NCI-H526 (cell line): ENCODE data around the gene RTP4.
A peak's percentile ranks its signal among the peaks of the same experiment; 100 is the strongest.

Experiments used
- DNase-seq, 2 experiments: peaks; one replicate each; lab custom pipeline; 2025; lab: John Stamatoyannopoulos, UW

The RTP4 gene, protein sequence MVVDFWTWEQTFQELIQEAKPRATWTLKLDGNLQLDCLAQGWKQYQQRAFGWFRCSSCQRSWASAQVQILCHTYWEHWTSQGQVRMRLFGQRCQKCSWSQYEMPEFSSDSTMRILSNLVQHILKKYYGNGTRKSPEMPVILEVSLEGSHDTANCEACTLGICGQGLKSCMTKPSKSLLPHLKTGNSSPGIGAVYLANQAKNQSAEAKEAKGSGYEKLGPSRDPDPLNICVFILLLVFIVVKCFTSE

DNA sequence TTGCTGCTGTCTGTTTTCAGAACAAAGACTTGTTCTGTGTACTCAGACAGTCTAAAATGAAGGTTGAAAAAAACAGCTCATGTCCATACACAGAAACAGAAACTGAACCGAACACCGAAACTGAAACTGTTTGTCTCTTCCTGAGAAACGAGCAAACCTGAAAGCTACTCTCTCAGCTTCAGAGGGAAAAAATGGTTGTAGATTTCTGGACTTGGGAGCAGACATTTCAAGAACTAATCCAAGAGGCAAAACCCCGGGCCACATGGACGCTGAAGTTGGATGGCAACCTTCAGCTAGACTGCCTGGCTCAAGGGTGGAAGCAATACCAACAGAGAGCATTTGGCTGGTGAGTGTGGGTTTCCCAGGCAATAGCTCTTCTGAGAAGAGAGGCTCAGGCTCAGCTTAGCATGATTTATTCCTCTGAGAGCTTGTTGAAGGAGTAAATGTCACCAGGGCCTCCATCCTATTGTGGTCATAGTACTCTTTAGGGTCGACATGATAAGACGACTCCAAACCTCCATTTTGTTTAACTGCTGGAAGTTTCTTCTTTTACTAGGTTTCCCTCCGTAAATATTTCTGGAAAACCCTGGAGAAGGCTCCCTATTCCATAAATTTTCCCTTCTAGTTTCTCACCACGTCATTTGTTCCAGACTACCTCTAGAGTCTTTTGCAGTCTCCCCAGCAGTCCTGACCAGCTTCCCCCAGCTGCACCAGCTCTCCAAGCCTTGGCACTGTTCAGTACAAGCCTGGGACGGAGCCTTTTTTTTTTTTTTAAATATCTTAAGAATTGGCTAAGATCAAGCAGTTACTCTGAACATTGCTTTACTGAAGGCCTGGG, at the start of gene RTP4:
RTP4 (plus strand) TSS at position 135 of the 838 bp plus-strand sequence; CDS start at position 192, 57 bp downstream.
- no peak for DNase-seq

DNA sequence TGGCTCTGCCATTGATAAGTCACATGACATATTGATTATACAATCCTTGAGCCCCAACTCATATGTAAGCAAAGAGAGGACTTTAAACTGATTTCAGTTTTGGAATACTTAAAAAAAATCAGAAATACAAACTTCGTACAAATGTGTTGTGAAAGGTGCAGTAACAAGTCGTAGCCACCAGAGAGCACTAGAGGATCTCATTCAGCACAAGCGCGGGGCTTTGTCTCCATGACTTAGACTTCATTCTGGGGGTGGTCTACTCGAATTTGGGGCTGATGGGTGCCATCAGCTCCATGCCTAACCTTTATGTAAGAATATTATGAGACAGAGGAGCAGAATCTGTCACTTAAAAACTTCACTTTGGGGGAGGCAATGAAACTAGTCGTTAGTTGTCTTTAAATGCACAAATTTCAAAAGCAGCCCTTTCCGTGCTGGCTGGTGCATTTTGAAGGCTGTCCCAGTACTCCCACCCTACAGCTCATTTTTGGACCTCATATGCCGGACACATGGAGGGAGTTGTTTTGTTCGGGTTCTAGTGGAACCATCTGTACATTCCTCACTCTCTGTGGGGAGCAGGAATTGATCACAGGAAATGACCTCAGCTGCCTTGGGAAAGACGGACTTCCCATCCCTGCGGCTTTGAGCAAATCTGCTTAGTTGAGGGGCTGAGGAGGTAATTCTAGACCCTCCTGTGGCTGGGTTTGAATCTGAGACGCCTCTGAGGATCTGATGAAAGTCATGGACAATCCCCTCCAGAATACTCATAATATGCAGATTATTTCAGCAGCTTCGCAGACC, 49.2 kb upstream of the RTP4 start:
- peak; percentile 46 to 79 for DNase-seq

- DNase-seq: peak; percentile 59 to 89
These were observed 48.4 kb upstream of the RTP4 start for GRCh38 chr3:187319699-187320302.

GRCh38 chr3:187321766-187322165, 46.4 kb upstream of the RTP4 start:
- no peak for DNase-seq

DNA sequence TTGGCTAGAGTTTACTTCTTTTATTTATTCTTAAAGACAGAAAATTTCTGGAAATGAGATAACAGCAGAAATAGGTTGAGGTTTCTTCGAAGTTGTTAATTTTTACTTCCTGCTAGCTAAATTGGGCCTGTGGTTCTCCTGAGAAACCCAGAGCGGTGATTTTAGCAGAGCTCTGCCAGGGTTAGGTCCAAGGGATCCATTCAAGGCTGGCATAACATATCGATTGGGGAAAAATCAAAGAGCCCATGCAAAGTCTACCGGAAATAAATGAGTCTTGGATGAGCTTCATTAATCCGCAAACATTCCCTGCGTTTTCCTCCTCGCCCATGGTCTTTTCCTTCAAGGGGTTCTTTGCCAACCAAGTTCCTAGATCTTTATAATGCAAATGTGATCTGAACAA, 45.9 kb upstream of the RTP4 start:
- DNase-seq: no peak

GRCh38 chr3:187323091-187323490, 45.1 kb upstream of the RTP4 start:
- no peak for DNase-seq

- DNase-seq: no peak
These were observed 42.6 kb upstream of the RTP4 start for GRCh38 chr3:187325632-187326031.

DNA sequence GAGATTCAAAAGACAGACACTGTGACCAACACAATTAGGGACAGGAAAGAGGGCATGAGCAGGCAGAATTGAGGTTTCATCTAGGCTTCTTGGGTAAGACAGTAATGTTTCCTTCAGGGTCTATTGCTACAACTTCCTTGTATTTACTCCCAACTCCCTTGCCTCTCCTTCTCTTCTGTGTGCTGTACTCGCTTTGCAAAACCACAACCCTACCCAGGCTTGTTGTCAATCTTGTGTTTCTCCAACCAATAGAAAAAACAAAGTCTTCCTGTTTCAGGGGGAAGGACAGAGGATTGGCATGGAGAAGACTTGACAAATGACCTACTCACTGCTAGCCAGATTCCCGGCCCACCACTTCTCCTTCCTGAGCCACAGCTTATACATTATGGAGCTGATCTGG, 40.3 kb upstream of the RTP4 start:
- DNase-seq: no peak

GRCh38 chr3:187328691-187329090, 39.5 kb upstream of the RTP4 start:
- no peak for DNase-seq

DNA sequence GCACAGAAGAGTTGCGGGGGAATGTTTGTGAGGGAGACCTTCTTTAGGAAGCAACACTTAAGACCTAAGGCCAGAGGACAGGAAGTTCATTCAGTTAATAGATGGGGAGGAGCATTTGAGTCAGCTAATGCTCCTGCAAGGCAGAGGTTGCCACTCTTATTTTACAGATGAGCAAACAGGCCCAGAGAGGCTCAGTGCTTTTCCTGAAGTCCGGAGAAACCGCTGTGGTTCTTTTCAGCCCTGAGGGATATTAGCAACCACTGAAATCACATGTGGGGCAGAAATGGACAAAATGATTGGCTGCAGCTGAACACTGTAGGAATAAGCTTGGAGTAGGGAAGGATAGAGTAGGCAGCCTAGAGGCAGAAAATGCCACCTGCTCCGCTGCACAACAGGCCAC, 33.3 kb upstream of the RTP4 start:
- no peak for DNase-seq

DNA sequence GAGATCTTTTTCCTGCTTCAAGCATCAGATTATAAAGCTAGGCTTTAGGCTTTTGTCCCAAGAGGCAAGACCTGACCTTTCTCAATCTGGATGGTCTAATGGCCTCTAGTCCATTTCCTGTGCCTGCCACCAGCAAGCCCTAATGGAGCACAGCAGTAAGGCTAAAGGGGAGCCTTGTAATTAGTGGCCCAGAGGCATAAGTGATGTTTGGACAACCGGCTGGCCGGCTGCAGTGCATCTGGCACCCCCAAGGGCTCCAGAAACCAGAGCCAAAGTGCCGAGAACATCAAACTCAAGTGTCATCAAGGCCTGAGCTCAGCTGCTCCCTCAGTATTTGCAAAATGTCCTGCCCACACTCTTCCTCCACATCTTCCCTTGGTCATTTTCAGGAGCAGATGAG, 31.9 kb upstream of the RTP4 start:
- no peak for DNase-seq

- no peak for DNase-seq
These were observed 27.6 kb upstream of the RTP4 start for GRCh38 chr3:187340578-187340977.

DNA sequence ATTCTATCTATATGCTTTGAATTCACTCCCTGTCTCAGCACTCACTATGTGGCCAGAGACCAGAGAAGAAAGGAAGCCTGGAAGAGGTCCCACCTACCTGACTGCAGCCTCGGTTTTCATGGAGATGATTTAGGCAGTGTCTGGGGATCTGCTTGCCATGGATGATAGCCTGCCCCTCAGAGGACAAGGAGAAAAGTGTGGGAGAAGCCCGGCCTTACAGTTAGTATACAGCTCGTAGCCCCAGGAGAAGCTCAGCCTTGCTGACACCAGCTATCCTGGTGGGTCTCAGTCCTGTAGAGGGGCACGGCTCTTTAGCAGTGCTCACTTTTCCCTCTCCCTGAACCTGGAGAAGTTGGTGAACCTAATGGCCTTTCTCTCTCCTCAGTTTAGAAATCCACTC, 25.9 kb upstream of the RTP4 start:
- no peak for DNase-seq

DNA sequence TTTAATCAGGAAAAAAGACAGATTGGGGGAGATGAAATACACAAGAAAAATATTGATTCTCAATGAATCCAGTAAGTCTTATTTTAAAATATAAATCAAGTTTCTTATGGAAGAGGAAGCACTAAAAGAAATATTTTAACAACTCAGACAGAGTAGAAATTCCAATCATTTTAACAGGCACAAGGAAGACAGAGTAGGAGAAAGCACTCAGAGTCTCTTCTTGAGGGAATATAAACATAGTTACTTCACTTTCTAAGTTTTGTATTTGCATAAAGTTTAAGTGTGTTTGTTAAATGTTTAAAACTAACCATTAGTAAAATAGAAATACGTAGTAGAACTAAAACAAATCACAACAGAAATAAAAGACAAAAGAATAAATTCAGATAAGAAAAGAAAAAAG, 24.5 kb upstream of the RTP4 start:
- DNase-seq: no peak

DNA sequence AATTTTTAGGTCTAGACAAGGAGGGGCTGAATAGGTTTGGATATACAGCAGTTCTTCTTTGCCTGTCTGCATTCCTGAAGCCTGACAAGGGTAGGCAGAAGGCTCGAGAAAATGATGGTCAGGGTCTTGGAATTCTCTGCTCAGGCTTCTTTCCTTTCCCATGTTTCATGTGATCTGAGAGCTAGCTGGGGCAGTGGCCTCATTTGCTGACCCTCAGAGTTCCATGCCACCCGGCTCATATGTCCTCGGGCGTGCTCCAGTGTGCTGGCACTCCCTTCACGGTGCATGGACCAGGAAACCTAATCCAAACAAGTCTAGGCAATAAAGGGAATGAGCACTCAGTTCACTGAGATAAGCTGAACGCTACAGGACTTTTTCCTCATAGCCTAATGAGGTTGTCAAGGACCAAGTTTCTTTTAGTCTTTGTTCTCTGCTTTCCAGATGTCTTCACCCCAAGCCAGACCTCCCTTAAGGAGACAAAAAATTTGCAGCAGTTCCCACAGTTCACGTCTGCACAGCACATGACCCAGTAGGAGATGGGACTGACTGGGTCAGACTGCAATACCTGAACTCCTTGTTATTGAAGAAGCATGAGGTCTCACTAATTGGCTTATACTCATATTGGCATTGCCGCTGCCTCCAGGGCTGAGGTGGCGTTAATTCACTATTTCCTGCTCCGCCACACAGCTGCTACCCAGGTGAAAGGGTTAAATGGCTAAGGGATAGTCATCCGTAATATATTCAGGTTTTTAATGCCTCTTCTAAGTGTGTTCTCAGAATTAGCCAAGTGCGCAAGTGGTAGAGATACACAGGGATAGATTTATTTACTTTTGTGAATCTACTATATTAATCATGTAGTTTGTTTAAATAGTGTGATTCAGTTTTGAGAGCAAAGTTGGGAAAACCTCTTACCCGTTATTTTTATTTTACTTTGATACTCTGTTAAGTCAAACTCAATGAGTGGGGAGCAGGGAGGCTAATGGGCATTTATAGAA, 15.3 kb upstream of the RTP4 start:
- DNase-seq: no peak

GRCh38 chr3:187358068-187358467, 10.1 kb upstream of the RTP4 start:
- no peak for DNase-seq

GRCh38 chr3:187359798-187360486, 8.2 kb upstream of the RTP4 start:
- no peak for DNase-seq

DNA sequence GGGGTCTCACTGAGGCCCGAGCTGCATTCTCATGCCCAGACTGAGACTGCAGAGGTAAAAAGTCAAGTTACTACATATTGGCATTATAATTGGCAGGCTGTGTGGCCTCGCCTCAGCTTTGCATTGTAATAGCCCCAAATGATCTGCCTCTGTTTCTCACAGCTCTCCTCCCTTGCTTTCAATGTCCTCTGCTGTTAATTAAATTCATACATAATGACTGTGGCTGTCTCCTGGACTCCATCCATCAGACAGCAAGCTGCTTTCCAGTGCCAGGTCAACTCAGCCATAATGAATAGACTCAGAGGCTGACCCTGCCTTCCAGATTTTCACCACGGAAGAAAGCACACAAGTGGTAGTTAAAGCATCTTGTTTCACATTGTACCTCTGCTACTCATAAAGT, 7.6 kb upstream of the RTP4 start:
- no peak for DNase-seq

- DNase-seq: no peak
These were observed 6.3 kb upstream of the RTP4 start for GRCh38 chr3:187361835-187362234.

- no peak for DNase-seq
These were observed 553 bp upstream of the RTP4 start for GRCh38 chr3:187367561-187368103.
